K562 (cell line): ENCODE results near the gene DNAH9. TPM values are rescaled to one million over a fixed set of nuclear protein-coding genes. Genes with fewer than 3 reads are reported as not detected.

ENCODE experiments used
- ATAC-seq: fragments of 200-7000 bp; cut with Tn5 transposase; 3 replicates; pipeline ENCODE4 v1.9.1; 2020; ENCODE audit warnings: moderate library complexity
- BruUV-seq: library from RNA; stranded (reverse); fragments of 400-500 nt; replicated peaks from 2 replicates; lab custom pipeline; 2021; lab: Mats Ljungman, UMichigan
- CTCF ChIA-PET: fragments of 300-600 bp; formaldehyde crosslinking; extraction: SDS; loops from one replicate; lab custom pipeline; 2021; ENCODE audit warnings: low intra/inter-chr PET ratio; lab: Yijun Ruan, JAX
- POLR2A ChIA-PET: fragments of 300-600, 350-650 bp; sonication (Branson Sonifier 250); formaldehyde crosslinking; extraction: SDS; loops from one replicate; lab custom pipeline; 2021; ENCODE audit warnings: antibody characterized with exemption, inconsistent platforms; lab: Yijun Ruan, JAX
- DNase-seq, 4 experiments: peaks; one replicate each; pipeline versions ENCODE4 v3.0.0 to v3.0.0-alpha.2; 2011 to 2018; ENCODE audit warnings: low spot score in 3 of 4, mixed read lengths in 3 of 4; ENCODE audit errors: extremely low read depth in 1 of 4
- FAIRE-seq: peaks from 2 replicates; lab custom pipeline; 2011; peaks lifted over from hg19 to GRCh38; lab: Jason Lieb, UNC
- H2AFZ ChIP-seq: 2 replicates; pipeline ENCODE4 v1.6.0; 2011; ENCODE audit warnings: low read depth, low read length, control low read depth, inconsistent platforms
- H3K27ac ChIP-seq: fragments of 200-600 bp; 3 replicates; pipeline ENCODE4 v1.8.0; 2011; ENCODE audit warnings: low read depth, mild to moderate bottlenecking, control low read depth, inconsistent platforms, low read length, moderate library complexity, mixed read lengths; ENCODE audit errors: extremely low read depth
- H3K27me3 ChIP-seq, 2 experiments: fragments of 300-600 bp in 1 of 2; 2 replicates in 1 of 2; 3 replicates in 1 of 2; pipeline versions ENCODE4 v1.6.0 to v1.8.0; 2011; ENCODE audit warnings: inconsistent platforms in 2 of 2, low read length in 2 of 2, mild to moderate bottlenecking in 1 of 2, mixed read lengths in 1 of 2, moderate library complexity in 1 of 2; ENCODE audit not compliant: control insufficient read depth in 2 of 2, insufficient read depth in 2 of 2
- H3K36me3 ChIP-seq: fragments of 300-600 bp; 3 replicates; pipeline ENCODE4 v1.8.0; 2011; ENCODE audit warnings: mild to moderate bottlenecking, low read length, inconsistent platforms; ENCODE audit not compliant: control insufficient read depth, insufficient read depth
- H3K4me1 ChIP-seq, 2 experiments: fragments of 200-600 bp in 1 of 2; replicated peaks in 1 of 2; 2 replicates in 1 of 2; 3 replicates in 1 of 2; pipeline versions ENCODE4 v1.5.1 to v1.8.0; 2011; ENCODE audit warnings: inconsistent platforms in 2 of 2, low read length in 2 of 2, mild to moderate bottlenecking in 1 of 2, mixed read lengths in 1 of 2, moderate library complexity in 1 of 2; ENCODE audit not compliant: control insufficient read depth in 2 of 2, insufficient read depth in 2 of 2
- H3K4me2 ChIP-seq: 2 replicates; pipeline ENCODE4 v1.6.1; 2011; ENCODE audit warnings: low read length, control low read depth, inconsistent platforms, mixed read lengths; ENCODE audit not compliant: insufficient read depth
- H3K4me3 ChIP-seq: fragments of 200-600 bp; sonication (generic), shearing (Covaris generic); 2 replicates; pipeline ENCODE4 v1.5.1; 2016; ENCODE audit warnings: control low read depth, inconsistent platforms
- H3K79me2 ChIP-seq: fragments of 200-600 bp; 3 replicates; pipeline ENCODE4 v1.8.0; 2011; ENCODE audit warnings: low read length, inconsistent platforms; ENCODE audit not compliant: control insufficient read depth, insufficient read depth
- H3K9ac ChIP-seq, 2 experiments: 2 replicates each; pipeline versions ENCODE4 v1.6.0 to v1.6.1; 2011; ENCODE audit warnings: low read depth in 2 of 2, low read length in 2 of 2, control low read depth in 1 of 2, inconsistent platforms in 1 of 2, mild to moderate bottlenecking in 1 of 2, mixed read lengths in 1 of 2; ENCODE audit not compliant: insufficient read depth in 1 of 2
- H3K9me1 ChIP-seq: one replicate; pipeline ENCODE4 v1.6.0; 2011; ENCODE audit warnings: inconsistent platforms, mild to moderate bottlenecking, low read length, moderate library complexity; ENCODE audit not compliant: control insufficient read depth, insufficient read depth
- H3K9me3 ChIP-seq: replicated peaks from 2 replicates; pipeline ENCODE4 v1.5.1; 2011; ENCODE audit warnings: low read depth, low read length, inconsistent platforms; ENCODE audit not compliant: control insufficient read depth, insufficient read depth
- H4K20me1 ChIP-seq: replicated peaks from 2 replicates; pipeline ENCODE4 v1.6.1; 2011; ENCODE audit warnings: low read length, inconsistent platforms, mixed read lengths; ENCODE audit not compliant: control insufficient read depth, insufficient read depth
- CREM ChIP-seq: IDR thresholded peaks from 2 replicates; pipeline ENCODE4 v1.6.1; 2014; ENCODE audit warnings: antibody characterized with exemption, low read depth
- ESRRA ChIP-seq: fragments of 450-650 bp; IDR thresholded peaks from 2 replicates; pipeline ENCODE4 v1.6.1; 2014; ENCODE audit warnings: low read depth, mild to moderate bottlenecking, moderate library complexity, borderline replicate concordance
- EWSR1 ChIP-seq: fragments of 450-650 bp; IDR thresholded peaks from 2 replicates; pipeline ENCODE4 v1.6.1; 2018; ENCODE audit warnings: borderline replicate concordance, mild to moderate bottlenecking, low read depth, moderate library complexity; ENCODE audit not compliant: partially characterized antibody
- HDAC1 ChIP-seq, 2 experiments: fragments of 450-650 bp; IDR thresholded peaks; 2 replicates each; pipeline ENCODE4 v1.6.1; 2016 to 2017; ENCODE audit warnings: inconsistent platforms in 1 of 2, mild to moderate bottlenecking in 1 of 2, moderate library complexity in 1 of 2
- HEY1 ChIP-seq: fragments of 250-450 bp; sonication (Bioruptor Pico); IDR thresholded peaks from 2 replicates; pipeline ENCODE4 v1.5.0; 2020; ENCODE audit warnings: mild to moderate bottlenecking, moderate library complexity, borderline replicate concordance
- HNRNPUL1 ChIP-seq: fragments of 200-400 bp; formaldehyde crosslinking; IDR thresholded peaks from 2 replicates; pipeline ENCODE4 v1.6.1; 2017; ENCODE audit warnings: low read length
- IFI16 ChIP-seq: fragments of 250-450 bp; sonication (Bioruptor Pico); IDR thresholded peaks from 2 replicates; pipeline ENCODE4 v2.1.2; 2022; ENCODE audit warnings: mild to moderate bottlenecking, inconsistent platforms
- MAFG ChIP-seq: fragments of 450-650 bp; conservative IDR thresholded peaks from 2 replicates; pipeline ENCODE4 v1.6.1; 2016; ENCODE audit warnings: missing genetic modification characterization, missing compliant biosample characterization
- MAFK ChIP-seq: IDR thresholded peaks from 2 replicates; pipeline ENCODE4 v1.6.1; 2011; ENCODE audit warnings: low read length, improper control_type of control experiment
- NEUROD1 ChIP-seq: fragments of 150-350 bp; IDR thresholded peaks from 2 replicates; pipeline ENCODE4 v1.6.1; 2014; ENCODE audit warnings: borderline replicate concordance, low read length, low read depth; ENCODE audit not compliant: partially characterized antibody
- PKNOX1 ChIP-seq: fragments of 450-650 bp; IDR thresholded peaks from 2 replicates; pipeline ENCODE4 v1.6.1; 2016
- RBM39 ChIP-seq: fragments of 200-400 bp; formaldehyde crosslinking; optimal IDR thresholded peaks from 2 replicates; pipeline ENCODE3; 2018; ENCODE audit warnings: low read depth, low read length
- SMARCA5 ChIP-seq: fragments of 450-650 bp; IDR thresholded peaks from 2 replicates; pipeline ENCODE4 v1.6.1; 2016
- SRSF9 ChIP-seq: fragments of 200-400 bp; formaldehyde crosslinking; IDR thresholded peaks from 2 replicates; pipeline ENCODE4 v1.6.1; 2017; ENCODE audit warnings: low read depth, low read length, borderline replicate concordance
- THAP7 ChIP-seq: fragments of 250-450 bp; sonication (Bioruptor Pico); IDR thresholded peaks from 2 replicates; pipeline ENCODE4 v1.5.0; 2021
- ZNF239 ChIP-seq: fragments of 250-450 bp; sonication (Bioruptor Pico); IDR thresholded peaks from 2 replicates; pipeline ENCODE4 v1.4.0; 2020; ENCODE audit warnings: mild to moderate bottlenecking
- ZNF282 ChIP-seq: sonication (generic); formaldehyde crosslinking; IDR thresholded peaks from 2 replicates; pipeline ENCODE4 v1.8.1; 2023; ENCODE audit warnings: missing genetic modification reagents
- WGBS: fragments of 100-300 bp; shearing (Covaris generic); methylation state at CpG from one replicate; pipeline ENCODE4 v1.1.6; 2016; ENCODE audit warnings: low coverage, mixed read lengths; ENCODE audit not compliant: insufficient coverage; ENCODE audit errors: missing lambda C conversion rate; 5-methylcytosine and 5-hydroxymethylcytosine counted together
- in situ Hi-C: fragments of 300-500 bp; cut with MboI; formaldehyde crosslinking; loops from 4 replicates; pipeline ENCODE4 v1.15.0; 2018; ENCODE audit warnings: inconsistent platforms, mixed read lengths
- intact Hi-C: fragments of 100-400 bp; cut with micrococcal nuclease; formaldehyde crosslinking; loops from 2 replicates; pipeline ENCODE4 v1.14.2; 2022
- polyA plus RNA-seq, 8 experiments: library from polyadenylated mRNA; depleted of rRNA in 4 of 8; stranded (reverse) in 5 of 8; unstranded in 3 of 8; fragments of >200 nt; fragmentation: Nextera tagmentation in 2 of 8; fragmentation: Illumina TruSeq in 1 of 8; extraction: Ambion mirVana in 2 of 8; extraction: Trizol in 1 of 8; gene quantifications; 2 replicates each; pipeline versions ENCODE4 v1.2.1 to v1.2.3, GENCODE V29; 2011 to 2014; ENCODE audit warnings: inconsistent platforms in 1 of 8, missing spikeins in 1 of 8
- total RNA-seq, 7 experiments: library from RNA; depleted of rRNA in 6 of 7; stranded (reverse); fragments of >200 nt in 6 of 7; fragmentation: Illumina TruSeq in 2 of 7; extraction: Trizol in 2 of 7; gene quantifications; 2 replicates each; pipeline versions ENCODE4 v1.2.1 to v1.2.3, GENCODE V29; 2011 to 2021; ENCODE audit warnings: low replicate concordance in 1 of 7

DNAH9 gene
- total and polyA plus RNA-seq, 9 of the 15 experiments (the other 6 are each of a cell fraction or from before 2014, with no cell fraction given), result not detected

- Histone ChIP-seq H4K20me1 (no peaks in the 10 kb centered on the region), H3K4me2 (no peak overlapping the region), H3K27me3 (no peaks in the 10 kb centered on the region), H3K4me3 (no peak overlapping the region), H3K27ac (no peak overlapping the region), H3K4me1 (no peaks in the 10 kb centered on the region), H3K79me2 (no peaks in the 10 kb centered on the region), H3K9me3 (no peaks in the 10 kb centered on the region), H3K36me3 (no peaks in the 10 kb centered on the region), H3K9me1 (no peaks in the 10 kb centered on the region), H3K9ac (no peak overlapping the region), H2AFZ (no peak overlapping the region)
- ATAC-seq, result no peak
- intact Hi-C loops (loop anchor here (5.0 kb wide), 1 partner anchor 763 kb away; no protein-coding TSS in a partner anchor), in situ Hi-C loops (no loop called here)
- POLR2A ChIA-PET, result no interaction called here
- BruUV-seq, result no TSS peak
- 0% methylated on average over 17 of the region's 18 CpGs for WGBS
- FAIRE-seq, result no peak
- no peak for DNase-seq
- TF ChIP-seq ESRRA (no peak), IFI16 (CRISPR knock-in tag) (no peak), ZNF282 (CRISPR knock-in tag) (no peak), ZNF239 (CRISPR knock-in tag) (no peak), CREM (no peak), HDAC1 (IDR thresholded peaks at IDR 0.05) (no peak), NEUROD1 (no peak), THAP7 (CRISPR knock-in tag) (no peak), MAFG (tag) (no peak), HNRNPUL1 (no peak), SRSF9 (no peak), PKNOX1 (no peak), EWSR1 (no peak), HEY1 (no peak), MAFK (no peak), SMARCA5 (no peak), RBM39 (no peak)
- TF ChIP-seq, all 486 proteins: peak for 0
- CTCF ChIA-PET, result no interaction called here
Measured at GRCh38 chr17:11639736-11640462, 41.6 kb downstream of the DNAH9 start.
